IPS-20b (cell line): ENCODE measurements around the gene TLK1.

ENCODE experiments used
- H3K27ac ChIP-seq: one replicate; pipeline ENCODE4 v1.5.1; 2013; ENCODE audit warnings: low read length
- H3K27me3 ChIP-seq: 2 replicates; pipeline ENCODE4 v1.6.1; 2013; ENCODE audit warnings: mild to moderate bottlenecking, low read length, inconsistent platforms; ENCODE audit not compliant: insufficient read depth
- H3K36me3 ChIP-seq: 2 replicates; pipeline ENCODE4 v1.6.1; 2013; ENCODE audit warnings: low read depth, mild to moderate bottlenecking, inconsistent platforms, low read length, moderate library complexity; ENCODE audit not compliant: insufficient read depth
- H3K4me1 ChIP-seq: 2 replicates; pipeline ENCODE4 v1.6.1; 2013; ENCODE audit warnings: mild to moderate bottlenecking, control low read depth, inconsistent platforms, low read length, moderate library complexity; ENCODE audit not compliant: insufficient read depth
- H3K4me3 ChIP-seq: 2 replicates; pipeline ENCODE4 v1.5.1; 2013; ENCODE audit warnings: mild to moderate bottlenecking, low read length, inconsistent platforms
- H3K9ac ChIP-seq: 2 replicates; pipeline ENCODE4 v1.6.1; 2013; ENCODE audit warnings: low read depth, mild to moderate bottlenecking, inconsistent platforms, low read length, moderate library complexity
- H3K9me3 ChIP-seq: 2 replicates; pipeline ENCODE4 v1.6.1; 2013; ENCODE audit warnings: mild to moderate bottlenecking, low read depth, low read length, inconsistent platforms; ENCODE audit not compliant: insufficient read depth

The TLK1 gene

DNA sequence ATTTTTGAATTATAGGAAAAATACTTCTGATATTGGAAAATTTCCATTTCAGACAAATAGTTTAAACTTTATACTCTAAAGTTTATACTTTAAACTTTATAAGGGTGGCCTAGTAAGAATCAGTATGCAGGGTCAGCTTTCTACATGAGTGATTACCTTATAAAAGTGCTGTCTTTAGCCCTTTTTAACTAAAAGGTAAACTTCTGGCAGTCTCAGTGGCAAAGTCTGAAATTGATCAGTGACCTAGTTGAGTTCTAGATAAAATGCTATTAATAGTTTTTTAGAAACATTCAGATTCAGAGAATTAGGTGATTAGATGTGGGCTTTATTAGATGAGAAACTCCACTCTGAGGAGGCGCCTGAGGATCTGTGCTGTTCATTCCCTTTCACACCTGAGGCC, 216.1 kb downstream of the TLK1 start:
- H3K27ac ChIP-seq = no peak overlapping the region
- H3K9ac ChIP-seq = no peak overlapping the region
- peaks cover 14% of the 10 kb centered on the region for H3K36me3 ChIP-seq
- no peak overlapping the region for H3K4me3 ChIP-seq
- H3K27me3 ChIP-seq = no peaks in the 10 kb centered on the region
- H3K9me3 ChIP-seq = no peaks in the 10 kb centered on the region
- H3K4me1 ChIP-seq = no peaks in the 10 kb centered on the region

- peaks cover 11% of the 10 kb centered on the region for H3K36me3 ChIP-seq
- H3K4me3 ChIP-seq = no peak overlapping the region
- H3K27me3 ChIP-seq = no peaks in the 10 kb centered on the region
- no peaks in the 10 kb centered on the region for H3K4me1 ChIP-seq
- H3K9ac ChIP-seq = no peak overlapping the region
- no peaks in the 10 kb centered on the region for H3K9me3 ChIP-seq
- no peak overlapping the region for H3K27ac ChIP-seq
Measured at GRCh38 chr2:170943596-170943995, 217.1 kb downstream of the TLK1 start.

DNA sequence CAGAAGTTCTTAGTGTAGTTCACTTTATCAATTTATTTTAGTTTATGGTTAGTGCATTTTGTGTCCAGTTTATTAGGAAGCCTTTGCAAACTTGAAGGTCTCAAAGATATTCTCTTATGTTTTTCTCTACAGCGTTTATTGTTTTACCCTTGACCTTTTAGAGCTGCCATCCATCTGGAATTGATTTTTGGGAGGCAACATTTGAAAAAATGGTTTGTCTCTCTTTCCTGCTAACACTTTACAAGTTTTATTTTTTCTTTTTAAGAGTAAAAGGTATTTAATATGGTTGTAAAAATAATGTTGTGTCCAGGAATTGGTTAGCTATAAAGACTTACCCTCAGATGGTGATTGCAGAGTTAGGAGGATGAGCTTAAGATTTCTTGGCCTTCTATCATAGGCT, 217.7 kb downstream of the TLK1 start:
- Histone ChIP-seq H3K27me3 (no peaks in the 10 kb centered on the region), H3K27ac (no peak overlapping the region), H3K9ac (no peak overlapping the region), H3K4me1 (no peaks in the 10 kb centered on the region), H3K4me3 (no peak overlapping the region), H3K9me3 (no peaks in the 10 kb centered on the region), H3K36me3 (peaks cover 6% of the 10 kb centered on the region; the same call in 1 of the 2 replicates)

DNA sequence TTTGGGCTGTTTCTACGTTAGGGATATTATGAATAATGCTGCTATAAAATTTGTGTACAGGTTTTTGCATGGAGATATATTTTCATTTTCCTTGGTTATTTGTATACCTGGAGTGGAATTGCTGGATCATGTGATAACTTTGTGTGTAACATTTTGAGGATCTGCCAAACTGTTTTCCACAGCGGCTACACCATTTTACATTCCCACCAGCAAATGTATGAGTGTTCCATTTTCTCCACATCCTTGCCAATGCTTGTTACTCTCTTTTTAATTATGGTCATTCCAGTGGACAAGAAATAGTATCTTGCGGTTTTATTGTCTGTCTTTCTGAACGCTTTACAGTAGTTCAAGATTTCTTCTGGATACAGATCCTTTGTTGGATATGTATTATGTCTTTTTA, 218.1 kb downstream of the TLK1 start:
- H3K9ac ChIP-seq = no peak overlapping the region
- H3K36me3 ChIP-seq = peaks cover 7% of the 10 kb centered on the region; the same call in 1 of the 2 replicates

More for the DNA sequence above, 218.1 kb downstream of the TLK1 start:
- no peaks in the 10 kb centered on the region for H3K9me3 ChIP-seq
- H3K4me1 ChIP-seq = no peaks in the 10 kb centered on the region
- no peak overlapping the region for H3K27ac ChIP-seq
- no peak overlapping the region for H3K4me3 ChIP-seq
- no peaks in the 10 kb centered on the region for H3K27me3 ChIP-seq
